Hematopoietic multipotent progenitor cell treated with erythropoietin and hydrocortisone succinate and interleukin-3 and kit ligand, for 15 days (in vitro differentiated cells): ENCODE data around the gene FAM83F.
A peak's percentile ranks its signal among the peaks of the same experiment; 100 is the strongest.

Experiments
- DNase-seq: peaks from one replicate; pipeline ENCODE4 v3.0.0-alpha.2; 2015; ENCODE audit warnings: low spot score

Gene FAM83F

DNA sequence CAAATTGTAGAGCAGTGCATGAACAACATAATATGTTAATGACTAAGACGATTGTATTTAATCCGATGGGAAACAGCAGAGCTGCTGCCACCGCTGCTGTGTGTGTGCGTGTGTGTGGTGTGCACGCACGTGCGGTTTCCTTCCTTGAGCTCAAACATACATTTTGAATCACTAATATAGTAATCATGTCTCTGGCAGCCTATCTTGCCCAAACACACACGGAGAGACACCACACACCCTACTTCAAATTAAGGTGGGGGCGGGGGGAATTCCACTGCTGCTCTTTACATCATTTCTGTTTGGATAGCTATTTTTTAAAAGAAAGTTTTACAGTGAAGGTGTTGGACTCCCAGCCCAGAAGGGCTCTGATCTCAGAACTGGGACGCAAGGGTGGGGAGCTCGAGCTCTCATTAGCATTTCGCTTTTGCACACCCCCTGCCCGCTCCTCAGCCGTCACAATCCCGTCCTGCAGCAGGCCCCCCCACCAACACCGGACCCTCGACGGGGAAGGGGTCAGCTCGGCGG is 651 bp upstream of the FAM83F start:
- peak; percentile 90 for DNase-seq

DNA sequence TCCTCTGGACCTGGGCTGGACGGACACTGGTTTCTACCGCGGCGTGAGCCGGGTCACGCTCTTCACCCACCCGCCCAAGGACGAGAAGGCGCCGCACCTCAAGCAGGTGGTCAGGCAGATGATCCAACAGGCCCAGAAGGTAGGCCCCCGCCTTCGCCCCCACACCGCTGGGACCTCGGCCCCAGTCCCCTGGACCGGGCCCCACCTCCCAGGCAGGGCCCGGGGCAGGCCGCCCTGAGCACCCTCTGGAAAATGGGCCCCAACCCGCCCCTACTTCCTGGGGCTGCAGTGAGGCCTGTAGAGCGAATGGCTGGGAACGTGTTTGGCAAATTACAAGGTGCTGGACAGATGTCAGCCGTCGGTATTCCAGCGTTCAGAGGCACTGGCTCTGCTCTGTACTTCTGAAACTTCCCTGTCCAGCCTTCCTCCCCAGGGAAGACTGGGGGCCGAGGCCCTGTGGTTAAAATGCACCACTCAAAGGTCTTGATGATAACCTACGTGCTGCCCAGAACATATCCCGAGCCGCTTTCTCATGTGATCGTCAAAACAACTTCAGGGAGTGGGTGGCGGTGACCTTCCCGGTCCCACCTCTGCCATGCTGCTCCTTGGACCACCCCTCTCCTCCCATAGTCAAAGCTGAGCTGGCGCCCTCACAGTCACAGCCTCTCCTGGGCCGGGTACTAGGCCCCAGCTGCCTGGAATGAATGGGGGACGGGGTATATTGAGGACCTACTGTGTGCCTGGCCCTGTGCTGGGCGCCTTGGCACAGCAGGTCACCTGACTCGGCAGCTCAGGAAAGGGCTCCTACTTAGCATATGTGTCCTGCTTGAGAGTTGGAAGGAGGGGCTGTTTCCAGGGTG is 869 bp downstream of the FAM83F start:
- DNase-seq, result peak; percentile 27

DNA sequence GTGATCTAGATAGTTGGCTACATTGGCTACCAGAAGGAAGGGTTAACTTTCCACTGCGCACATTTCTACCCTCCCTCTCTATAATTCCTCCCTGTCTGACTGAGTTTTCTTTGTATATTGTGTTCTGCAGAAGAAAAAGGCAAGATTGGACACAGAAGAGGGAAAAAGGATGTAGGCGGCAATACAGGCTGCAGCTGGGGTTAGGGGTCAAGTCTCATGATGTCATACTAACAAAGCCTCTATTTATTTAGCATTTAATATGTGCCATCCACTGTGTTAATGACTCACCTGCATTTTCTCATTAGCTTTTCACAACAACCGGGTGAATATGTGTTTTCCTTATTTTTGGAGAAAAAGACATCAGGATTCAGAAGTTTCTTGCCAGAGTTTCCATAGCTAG is 2.0 kb downstream of the FAM83F start:
- no peak for DNase-seq

DNA sequence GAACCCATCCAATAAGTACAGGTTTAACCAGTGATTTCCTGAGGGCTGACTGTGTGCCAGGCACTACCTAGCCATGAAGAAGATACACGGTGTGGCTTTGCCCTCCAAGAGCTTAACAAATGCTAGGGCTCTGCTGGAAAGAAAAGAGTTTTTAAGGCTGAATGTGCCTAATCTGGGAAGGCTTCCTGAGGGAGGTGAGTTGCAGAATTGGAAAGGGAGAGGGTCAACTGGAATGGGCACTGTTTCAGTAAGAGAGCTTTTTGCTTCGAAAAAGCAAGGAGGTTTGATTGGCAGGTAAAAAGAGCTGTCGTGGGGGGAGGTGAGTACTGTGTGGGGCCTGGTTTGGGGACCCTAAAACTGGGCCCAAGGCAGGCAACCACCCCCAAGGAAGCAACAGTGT is 2.7 kb downstream of the FAM83F start:
- DNase-seq, result no peak

DNA sequence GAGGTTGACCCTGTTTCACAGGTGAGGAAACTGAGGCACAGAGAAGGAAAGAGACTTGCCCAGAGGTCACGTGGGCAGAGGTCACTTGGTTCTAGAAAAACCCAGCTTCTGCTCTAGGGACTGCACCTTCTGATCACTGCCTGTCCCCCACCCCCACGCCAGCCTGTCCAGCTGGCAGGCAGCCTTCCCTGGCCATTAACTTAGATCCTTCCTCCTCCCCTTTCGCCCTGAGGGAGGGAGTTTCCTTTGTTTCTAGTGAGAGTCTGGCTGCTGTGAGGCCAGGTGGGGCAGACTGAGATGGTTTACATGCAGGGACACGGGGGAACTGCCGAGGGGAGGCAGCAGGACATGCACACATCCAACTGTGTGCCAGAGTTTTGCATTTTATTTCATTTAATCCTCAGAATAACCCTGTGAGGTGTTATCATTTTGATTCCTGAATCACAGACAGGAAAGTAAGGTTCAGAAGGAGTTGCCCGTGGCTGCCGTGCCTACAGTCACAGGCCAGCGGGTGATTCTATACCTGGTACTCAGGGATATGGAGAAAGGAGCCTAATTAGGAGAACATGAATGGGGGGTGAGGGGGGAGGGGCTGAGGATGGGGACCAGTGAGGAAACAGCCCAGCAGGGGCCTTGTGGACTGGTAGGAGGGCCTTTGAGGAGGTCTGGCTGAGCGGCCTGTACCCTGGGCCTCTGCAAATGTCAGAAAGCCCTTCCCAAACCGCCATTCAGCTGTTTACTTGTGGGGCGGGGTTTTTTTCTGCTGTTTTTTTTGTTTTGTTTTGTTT is 3.4 kb downstream of the FAM83F start:
- DNase-seq, result no peak

DNA sequence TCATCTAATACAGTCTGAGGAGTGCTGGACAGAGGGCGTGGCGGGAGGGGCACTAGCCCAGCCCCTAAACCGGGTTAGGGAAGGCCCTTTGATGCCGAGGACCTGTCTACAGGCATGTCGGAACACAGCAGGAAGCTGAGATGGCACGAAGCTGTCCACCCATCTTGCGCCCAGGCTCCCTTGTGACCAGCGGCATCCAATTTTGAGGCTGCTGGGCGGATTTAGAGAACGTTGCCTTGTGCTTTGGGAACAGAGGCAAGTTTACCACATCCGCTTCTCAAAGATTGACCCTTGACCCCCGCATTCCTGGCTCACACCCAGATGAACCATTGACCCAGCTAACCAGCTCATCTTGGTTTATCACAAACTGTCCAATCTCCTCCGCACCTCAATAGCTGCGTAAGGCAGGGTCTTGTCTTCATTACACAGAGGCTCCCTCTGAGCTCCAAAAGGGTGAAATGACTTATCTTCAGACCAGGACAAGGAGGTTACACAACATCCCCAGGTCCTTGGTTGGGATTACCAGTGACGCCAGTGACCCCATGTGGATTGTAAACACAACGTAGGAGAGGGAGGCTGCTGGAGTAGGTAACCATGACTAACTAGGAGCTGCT is 4.5 kb downstream of the FAM83F start:
- peak; percentile 32 for DNase-seq

DNA sequence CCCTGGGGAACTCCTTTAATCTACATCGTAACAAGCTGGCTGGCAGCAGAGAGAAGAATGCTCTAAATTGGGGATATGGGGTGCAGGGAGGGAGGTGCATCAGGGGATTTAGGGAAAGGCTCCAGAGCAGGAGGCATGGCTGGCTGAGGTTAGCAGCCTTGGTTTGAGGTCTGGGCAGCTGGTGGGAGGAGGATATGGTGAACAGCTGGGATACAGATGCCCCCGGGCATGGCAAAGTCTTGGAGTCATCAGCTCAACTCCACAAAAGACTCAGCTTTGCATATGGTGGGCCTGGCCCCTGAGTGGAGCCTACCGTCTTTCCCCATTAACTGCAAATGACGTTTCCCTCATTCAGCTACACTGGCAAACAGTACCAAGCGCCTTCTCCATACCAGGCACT is 5.4 kb downstream of the FAM83F start:
- DNase-seq, result no peak

DNA sequence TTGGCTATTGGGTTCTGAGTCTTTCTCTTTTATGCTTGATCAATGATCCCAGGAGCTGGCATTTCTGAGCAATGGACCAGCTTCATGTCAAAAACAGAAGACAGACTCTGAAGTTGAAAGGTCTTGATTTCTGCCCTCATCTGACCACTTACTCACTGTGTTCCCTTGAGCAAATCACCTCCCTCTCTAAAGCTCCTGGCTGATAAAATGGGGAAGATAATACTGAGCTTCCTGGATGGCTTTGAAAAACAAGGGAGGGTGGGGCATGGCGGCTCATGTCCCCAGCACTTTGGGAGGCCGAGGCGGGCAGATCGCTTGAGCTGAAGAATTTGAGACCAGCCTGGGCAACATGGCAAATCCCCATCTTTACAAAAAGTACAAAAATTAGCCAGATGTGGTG is 6.4 kb downstream of the FAM83F start:
- no peak for DNase-seq

DNA sequence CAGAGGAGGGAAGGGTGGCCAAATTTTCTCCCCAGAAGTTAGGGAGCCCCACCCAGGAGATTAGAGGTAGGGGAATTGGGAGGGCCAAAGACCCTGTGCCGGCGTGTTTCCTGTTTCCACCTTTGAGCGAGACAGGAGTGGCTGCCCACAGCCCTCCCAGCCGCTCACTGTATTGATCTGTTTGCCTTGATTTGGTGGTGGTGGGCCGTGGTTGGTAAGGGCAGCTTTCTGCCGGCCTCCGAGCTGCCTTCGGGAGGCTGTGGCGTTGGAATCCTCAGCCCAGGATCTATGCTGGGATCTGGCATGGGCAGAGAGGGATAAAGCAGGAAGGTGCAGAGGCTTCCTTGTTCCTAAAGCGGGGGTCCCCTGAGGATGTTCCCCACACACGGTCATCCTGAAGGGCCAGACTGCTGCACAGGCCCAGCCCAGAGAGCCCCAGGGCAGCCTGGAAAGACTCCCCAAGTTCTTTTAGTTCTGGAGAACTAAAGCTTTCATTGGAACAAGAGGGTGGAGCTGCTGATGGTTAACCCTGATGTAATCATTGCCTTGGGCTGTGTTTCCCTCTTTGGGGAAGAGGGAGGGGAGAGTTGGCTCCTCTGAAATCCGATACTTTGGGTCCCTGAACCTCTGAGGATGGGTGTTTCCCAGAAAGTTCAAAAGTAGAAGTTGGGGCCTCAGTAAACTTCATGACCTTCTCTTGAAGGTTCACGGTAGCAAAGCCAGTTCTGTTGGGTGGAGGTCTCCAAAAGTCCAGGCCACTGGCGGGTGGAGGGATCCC is 7.2 kb downstream of the FAM83F start:
- no peak for DNase-seq

DNA sequence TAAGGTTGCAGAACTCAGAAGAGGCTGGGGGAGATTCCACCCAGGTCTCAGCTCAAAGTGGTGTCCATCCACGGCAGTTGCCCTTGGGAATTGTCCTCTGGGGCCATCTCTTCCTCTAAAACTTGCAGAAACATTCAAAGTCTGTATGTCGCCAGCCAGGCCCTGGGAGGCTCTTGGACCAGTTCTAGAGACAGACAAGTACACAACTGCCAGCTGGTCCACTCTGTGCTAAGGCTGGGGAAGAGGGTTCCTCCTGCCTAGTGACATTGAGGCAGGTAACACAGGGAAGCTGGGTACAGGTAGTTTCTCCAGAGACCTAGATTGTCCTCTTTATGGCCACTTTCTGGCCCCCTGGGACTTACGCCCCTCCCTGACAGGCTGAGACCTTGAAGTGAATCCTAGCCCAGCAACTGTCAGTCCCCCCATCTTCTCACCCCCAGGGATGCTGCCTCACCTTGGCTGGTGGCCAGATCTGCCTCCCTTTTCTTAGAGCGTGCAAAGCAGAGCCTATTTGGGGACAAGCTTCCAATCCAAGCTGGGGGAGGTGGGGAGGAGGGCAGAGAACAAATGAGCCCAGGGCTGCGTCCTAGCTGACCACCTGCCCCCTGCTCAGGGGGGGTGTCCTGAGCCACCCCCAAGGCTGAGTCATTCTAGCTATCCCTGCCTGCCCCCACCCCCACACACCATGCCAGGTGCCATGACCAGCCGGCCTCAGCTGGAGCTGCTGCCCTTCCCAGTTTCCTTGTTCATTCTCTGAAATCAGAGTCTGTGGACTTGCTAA is 8.4 kb downstream of the FAM83F start:
- no peak for DNase-seq

DNA sequence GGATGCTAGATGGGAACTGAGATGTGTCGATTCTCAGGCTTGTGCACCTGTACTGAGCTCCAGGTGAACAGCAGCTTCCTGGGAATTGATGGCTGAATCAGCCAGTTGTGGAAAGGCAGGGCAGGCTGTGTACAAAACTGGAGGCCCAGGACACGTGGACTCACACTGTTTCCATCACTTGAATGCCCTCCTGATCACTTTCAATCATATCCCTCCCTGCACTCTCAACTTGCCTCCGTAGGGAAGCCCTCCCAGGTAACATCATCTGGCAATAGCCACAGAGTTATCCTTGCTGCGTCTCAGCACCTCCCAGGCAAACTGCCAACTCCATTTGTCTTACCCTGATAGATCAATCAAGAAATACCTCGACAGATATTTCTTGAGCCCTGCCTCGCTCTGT is 10.1 kb downstream of the FAM83F start:
- no peak for DNase-seq

DNA sequence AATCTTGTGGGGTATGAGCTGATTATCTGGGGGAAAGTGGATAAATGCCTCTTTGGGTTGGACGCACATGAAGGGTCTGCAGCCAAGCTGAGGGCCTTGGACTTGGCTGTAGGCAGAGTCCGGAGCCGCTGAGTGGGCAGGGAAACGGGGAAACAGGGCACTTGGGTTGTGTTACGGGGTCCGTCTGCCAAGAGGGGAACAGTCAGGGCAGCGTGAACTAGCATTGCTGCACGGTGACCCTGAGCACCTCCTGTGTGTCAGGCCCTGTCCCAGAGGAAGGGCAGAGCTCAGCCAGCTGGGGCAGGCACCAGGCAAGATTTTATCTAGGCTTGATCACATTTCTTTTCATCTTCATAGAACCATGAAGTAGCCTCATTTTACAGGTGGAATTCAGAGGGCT is 11.9 kb downstream of the FAM83F start:
- DNase-seq, result no peak

DNA sequence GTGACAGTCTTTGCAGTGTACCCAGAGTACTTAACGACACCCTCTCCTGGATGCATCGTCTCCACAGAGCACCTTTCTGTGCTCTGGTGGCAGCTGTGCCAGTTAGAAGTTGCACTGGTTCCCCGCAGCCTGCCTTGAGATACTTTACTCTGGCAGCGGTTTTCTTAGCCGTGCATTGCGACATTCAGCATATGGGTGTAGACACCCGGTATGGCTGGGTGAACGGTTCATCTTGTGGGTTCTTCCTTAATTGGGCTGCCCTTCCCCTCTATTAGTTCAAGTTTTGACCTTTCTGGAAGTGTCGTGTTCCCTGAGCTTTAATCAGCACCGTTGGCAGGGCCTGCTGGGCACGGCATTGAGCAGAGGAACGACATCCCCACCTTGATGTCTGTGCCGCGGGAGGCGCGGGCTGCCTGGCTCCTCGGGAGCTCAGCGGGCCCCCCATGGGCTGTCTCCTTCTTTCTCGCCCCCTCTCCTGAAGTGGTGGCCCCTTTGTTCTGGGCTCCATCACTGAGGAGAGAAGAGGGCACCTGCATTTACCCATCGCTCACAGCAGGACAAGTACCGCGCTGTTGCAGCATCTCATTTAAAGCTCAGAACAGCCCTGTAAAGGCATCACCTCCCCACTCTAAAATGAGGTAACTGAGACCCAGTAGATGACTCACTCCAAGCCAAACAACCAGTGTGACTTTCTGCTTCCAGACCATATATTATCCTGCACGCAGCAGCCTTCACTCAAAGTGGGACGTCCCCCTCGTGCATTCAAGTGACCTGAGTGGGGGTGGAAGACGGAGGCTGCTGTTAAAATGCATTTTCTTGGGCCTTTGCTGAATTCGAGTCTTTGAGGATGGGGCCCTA is 13.3 kb downstream of the FAM83F start:
- DNase-seq, result no peak

DNA sequence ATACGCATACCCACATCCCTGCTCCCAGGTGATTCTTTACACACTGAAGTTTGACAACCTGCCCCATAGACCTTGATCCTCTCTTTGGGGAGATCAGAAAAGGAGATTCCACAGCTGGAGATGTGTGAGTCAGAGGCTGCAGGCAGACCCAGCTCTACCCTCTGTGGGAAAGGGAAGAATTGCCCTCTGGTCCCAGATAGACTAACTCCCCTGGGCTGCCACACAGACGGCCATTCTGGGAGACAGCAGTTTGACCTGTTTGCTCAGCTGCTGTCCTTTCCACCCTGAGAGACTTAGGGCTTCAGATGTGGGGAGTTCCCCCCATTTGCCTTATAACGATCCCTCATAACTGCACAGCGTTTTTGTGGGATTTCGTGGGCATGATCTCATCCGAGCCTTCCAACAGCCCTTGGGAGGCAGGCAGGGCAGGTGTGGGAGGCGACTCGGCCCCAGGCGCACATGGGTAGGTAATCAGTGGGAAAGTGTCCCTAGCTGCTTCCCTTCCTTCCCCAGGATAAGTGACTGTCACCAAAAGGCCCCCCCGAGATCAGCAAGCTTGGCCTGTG is 14.1 kb downstream of the FAM83F start:
- no peak for DNase-seq

DNA sequence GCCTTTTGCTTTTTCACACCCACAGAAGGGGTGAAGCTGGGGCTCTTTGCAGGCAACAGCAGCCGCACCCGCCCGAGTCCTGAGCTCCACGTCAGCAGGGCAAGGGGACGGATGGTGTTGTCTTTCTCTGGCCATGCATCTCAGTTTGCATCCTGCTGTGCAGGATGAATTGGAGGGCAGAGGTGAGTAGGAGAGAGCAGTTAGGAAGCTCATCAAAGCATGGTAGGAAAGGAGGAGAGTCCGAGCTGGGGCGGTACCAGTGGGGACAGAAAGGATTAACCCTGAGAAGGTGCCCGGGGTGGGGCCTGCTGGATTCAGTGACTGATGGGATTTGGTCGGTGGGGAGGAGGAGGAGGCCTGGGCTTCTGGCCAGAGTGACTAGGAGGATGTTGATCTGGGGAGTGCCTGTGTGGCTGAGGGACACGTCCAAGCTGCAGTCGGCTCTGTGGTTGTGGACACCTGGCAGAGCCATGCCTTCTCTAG is 14.6 kb downstream of the FAM83F start:
- DNase-seq, result peak; percentile 29

DNA sequence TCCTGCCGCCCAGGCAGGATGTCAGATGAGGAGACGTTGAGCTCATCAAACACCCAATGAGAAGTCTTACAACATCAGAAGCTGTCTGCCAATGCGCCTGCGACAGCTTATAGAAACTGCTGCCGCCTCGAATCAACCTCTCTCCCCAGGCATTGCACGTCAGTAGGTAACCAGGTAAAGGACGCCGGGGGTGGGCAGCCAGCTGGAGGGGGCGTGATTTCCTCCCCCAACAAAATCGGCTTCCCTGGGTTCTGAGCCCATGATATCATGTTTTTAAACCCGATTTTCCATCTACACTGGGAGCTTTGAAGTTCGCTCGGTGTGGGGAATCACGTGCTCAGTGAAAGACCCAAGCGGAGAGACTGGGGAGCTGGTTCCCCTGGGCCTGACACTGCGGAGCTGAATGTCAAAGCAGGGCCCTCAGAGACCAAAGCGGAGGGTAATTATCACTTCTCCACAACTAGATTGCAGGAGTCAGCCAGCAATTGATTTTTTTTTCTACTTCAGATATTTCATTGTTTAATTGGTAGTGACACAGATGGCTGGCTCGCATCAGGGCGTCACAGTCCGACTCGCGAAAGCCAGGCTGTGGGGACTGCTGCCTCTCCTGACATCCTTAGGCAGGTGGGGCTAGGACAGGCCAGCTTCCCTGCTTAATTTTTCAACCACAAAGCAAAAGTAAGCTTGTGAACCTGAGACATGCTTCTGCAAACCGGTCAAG is 15.4 kb downstream of the FAM83F start:
- DNase-seq, result no peak

DNA sequence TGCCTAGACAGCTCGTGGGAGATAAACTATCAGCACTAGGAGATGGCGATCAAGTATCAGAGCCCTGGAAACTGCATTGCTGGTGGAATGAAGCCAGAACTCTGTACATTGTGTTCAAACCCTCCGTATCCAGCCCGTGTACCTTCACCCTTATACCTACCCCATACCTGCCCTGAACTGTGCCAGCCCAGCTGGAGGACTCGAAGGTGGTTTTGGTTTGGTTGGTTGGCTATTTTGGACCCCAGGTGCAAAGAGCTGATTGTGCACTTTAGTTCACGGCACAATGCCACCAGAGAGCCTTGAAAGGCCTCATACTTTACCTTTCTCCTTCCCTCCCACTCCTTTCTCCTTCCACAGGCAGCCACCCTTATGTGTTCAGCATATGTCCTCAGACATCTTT is 16.0 kb downstream of the FAM83F start:
- DNase-seq, result no peak

DNA sequence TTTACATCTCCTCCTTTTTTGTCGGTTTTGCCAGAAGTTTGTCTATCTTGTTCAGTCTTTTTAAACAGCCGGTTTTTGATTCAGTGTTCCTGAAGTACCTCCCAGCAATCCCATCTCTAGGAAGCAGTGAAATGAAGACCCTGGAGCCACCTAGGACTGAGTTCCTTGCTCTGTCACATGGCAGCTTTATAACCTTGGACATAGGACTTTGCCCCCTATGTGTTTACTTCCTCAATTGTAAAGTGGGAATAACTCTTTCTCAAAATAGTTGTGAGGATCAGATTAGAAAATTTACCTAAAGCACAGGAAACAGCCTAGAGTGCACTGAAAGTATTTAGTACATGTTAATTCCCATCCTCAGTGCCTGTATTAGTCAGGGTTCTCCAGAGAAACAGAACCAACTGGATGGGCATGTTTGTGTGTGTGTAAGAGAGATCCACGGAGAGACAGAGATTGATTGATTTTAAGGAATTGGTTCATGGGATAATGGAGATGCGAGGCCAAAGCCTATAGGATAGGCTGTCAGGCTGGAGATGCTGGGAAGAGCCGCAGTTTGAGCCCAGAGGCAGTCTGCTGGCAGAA is 20.0 kb downstream of the FAM83F start:
- DNase-seq, result no peak
